HL-60 (cell line): Measurements from ENCODE around the gene RHOU.

ENCODE experiments used
- DNase-seq, 2 experiments: peaks; one replicate each; pipeline ENCODE4 v3.0.0-alpha.2; 2010 to 2020; ENCODE audit warnings: low read depth in 1 of 2, low spot score in 1 of 2
- H3K27ac ChIP-seq: fragments of 250-450 bp; sonication (Bioruptor Pico); replicated peaks from 2 replicates; pipeline ENCODE4 v1.5.1; 2020; ENCODE audit warnings: mild to moderate bottlenecking, moderate library complexity
- H3K27me3 ChIP-seq: fragments of 250-450 bp; sonication (Bioruptor Pico); 2 replicates; pipeline ENCODE4 v1.5.1; 2021; ENCODE audit warnings: mild to moderate bottlenecking, moderate library complexity; ENCODE audit not compliant: insufficient read depth, poor library complexity, severe bottlenecking
- H3K4me3 ChIP-seq: replicated peaks from 2 replicates; pipeline ENCODE4 v1.5.1; 2011; ENCODE audit warnings: mild to moderate bottlenecking, control low read depth, low read length; ENCODE audit not compliant: insufficient read depth
- GABPA ChIP-seq: IDR thresholded peaks from 2 replicates; pipeline ENCODE4 v1.6.1; 2012; ENCODE audit warnings: low read depth
- POLR2AphosphoS5 ChIP-seq: IDR thresholded peaks from 2 replicates; pipeline ENCODE4 v1.6.1; 2012; ENCODE audit warnings: low read depth
- SPI1 ChIP-seq: IDR thresholded peaks from 2 replicates; pipeline ENCODE4 v1.6.1; 2012; ENCODE audit warnings: low read depth, mild to moderate bottlenecking, borderline replicate concordance
- long read RNA-seq: library from polyadenylated mRNA; unstranded; transcript quantifications from one replicate; pipeline ENCODE4 v2.0.0, GENCODE V29; 2020
- TF ChIP-seq, protein P1 (sequence below): IDR thresholded peaks from 2 replicates; pipeline ENCODE4 v1.6.1; 2012; ENCODE audit warnings: low read depth; ENCODE audit not compliant: insufficient replicate concordance
- TF ChIP-seq, protein P2 (sequence below): IDR thresholded peaks from one replicate; pipeline ENCODE4 v1.5.1; 2011; ENCODE audit warnings: low read length, control low read depth, inconsistent platforms; ENCODE audit not compliant: insufficient read depth

The RHOU gene
- long read RNA-seq, partial matches to known transcripts, result 0 of 10 reads
- long read RNA-seq, other reads (novel, unspliced or antisense), result 10 of 10 reads

DNA sequence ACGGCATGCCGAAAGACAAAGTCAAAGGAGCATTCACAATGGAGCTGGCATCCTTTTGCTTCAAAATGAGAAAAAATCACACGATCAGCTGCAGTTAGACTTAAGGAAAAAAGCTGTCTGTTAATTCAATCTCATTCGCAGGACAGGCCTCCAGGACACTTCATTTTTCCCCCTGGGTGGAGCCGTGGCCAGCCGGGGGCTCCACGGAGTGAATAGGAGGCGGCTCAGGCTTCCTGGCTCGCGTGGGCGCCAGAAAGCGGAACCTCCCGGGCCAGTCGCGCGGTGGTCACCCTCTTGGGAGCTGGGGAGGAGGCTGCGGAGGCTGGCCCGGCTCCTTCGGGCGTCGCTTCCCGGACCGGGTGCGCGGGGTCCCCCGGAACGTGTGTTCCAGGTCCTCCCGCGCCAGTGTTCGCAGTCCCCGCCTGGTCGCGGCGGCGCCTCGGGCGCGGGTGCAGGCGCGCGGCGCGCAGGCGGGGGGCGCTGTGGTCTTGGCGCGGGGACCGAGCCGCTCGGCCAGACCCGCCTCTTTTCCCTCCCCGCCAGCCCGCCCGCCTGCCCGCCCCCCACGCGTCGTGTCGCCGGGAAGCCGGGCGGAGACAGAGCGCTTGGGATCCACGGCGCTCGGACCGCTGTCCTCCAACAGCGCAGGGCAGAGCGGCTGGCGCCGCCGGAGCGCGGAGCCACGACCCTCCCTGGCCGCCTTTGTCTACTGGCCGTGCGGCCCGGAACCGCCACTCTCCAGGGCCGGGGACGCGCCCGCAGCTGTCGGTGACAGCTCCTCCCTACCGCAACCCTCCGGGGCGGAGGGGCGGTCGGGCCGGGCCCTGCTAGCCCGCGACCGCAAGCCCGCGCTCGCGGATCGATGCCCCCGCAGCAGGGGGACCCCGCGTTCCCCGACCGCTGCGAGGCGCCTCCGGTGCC, at the start of gene RHOU:
Gene RHOU (plus strand): TSS at position 599 of the 921 bp plus-strand sequence. CDS start 264 bp downstream, at position 863.
- Histone ChIP-seq H3K27me3 (no peaks in the 10 kb centered on the region), H3K27ac (peak within 1 kb of the TSS; percentile 76), H3K4me3 (peak within 1 kb of the TSS; percentile 83)
- peak; percentile 67 to 68 for DNase-seq
- TF ChIP-seq, protein P1, sequence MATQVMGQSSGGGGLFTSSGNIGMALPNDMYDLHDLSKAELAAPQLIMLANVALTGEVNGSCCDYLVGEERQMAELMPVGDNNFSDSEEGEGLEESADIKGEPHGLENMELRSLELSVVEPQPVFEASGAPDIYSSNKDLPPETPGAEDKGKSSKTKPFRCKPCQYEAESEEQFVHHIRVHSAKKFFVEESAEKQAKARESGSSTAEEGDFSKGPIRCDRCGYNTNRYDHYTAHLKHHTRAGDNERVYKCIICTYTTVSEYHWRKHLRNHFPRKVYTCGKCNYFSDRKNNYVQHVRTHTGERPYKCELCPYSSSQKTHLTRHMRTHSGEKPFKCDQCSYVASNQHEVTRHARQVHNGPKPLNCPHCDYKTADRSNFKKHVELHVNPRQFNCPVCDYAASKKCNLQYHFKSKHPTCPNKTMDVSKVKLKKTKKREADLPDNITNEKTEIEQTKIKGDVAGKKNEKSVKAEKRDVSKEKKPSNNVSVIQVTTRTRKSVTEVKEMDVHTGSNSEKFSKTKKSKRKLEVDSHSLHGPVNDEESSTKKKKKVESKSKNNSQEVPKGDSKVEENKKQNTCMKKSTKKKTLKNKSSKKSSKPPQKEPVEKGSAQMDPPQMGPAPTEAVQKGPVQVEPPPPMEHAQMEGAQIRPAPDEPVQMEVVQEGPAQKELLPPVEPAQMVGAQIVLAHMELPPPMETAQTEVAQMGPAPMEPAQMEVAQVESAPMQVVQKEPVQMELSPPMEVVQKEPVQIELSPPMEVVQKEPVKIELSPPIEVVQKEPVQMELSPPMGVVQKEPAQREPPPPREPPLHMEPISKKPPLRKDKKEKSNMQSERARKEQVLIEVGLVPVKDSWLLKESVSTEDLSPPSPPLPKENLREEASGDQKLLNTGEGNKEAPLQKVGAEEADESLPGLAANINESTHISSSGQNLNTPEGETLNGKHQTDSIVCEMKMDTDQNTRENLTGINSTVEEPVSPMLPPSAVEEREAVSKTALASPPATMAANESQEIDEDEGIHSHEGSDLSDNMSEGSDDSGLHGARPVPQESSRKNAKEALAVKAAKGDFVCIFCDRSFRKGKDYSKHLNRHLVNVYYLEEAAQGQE, result no peak
- peak; percentile 31; the same call in 1 of the 2 replicates for TF ChIP-seq SPI1
- peak; percentile 17; the same call in 1 of the 2 replicates for TF ChIP-seq POLR2AphosphoS5

DNA sequence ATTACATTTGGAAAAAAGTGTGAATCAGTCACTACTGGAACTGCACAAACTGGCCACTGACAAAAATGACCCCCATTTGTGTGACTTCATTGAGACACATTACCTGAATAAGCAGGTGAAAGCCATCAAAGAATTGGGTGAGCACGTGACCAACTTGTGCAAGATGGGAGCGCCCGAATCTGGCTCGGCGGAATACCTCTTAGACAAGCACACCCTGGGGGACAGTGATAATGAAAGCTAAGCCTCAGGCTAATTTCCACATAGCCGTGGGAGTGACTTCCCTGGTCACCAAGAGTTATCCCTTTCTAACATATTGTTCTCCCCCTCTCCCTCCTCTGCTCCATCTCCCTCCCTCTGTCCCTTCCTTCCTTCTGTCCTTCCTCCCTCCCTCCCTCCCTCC, 47.7 kb upstream of the RHOU start:
- H3K27me3 ChIP-seq, result no peaks in the 10 kb centered on the region
- no peak for DNase-seq
- H3K27ac ChIP-seq, result no peak overlapping the region
- H3K4me3 ChIP-seq, result no peak overlapping the region
- TF ChIP-seq, protein P1, result no peak
- TF ChIP-seq, protein P2, sequence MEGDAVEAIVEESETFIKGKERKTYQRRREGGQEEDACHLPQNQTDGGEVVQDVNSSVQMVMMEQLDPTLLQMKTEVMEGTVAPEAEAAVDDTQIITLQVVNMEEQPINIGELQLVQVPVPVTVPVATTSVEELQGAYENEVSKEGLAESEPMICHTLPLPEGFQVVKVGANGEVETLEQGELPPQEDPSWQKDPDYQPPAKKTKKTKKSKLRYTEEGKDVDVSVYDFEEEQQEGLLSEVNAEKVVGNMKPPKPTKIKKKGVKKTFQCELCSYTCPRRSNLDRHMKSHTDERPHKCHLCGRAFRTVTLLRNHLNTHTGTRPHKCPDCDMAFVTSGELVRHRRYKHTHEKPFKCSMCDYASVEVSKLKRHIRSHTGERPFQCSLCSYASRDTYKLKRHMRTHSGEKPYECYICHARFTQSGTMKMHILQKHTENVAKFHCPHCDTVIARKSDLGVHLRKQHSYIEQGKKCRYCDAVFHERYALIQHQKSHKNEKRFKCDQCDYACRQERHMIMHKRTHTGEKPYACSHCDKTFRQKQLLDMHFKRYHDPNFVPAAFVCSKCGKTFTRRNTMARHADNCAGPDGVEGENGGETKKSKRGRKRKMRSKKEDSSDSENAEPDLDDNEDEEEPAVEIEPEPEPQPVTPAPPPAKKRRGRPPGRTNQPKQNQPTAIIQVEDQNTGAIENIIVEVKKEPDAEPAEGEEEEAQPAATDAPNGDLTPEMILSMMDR, result no peak
- TF ChIP-seq GABPA (no peak), SPI1 (no peak), POLR2AphosphoS5 (no peak)

DNA sequence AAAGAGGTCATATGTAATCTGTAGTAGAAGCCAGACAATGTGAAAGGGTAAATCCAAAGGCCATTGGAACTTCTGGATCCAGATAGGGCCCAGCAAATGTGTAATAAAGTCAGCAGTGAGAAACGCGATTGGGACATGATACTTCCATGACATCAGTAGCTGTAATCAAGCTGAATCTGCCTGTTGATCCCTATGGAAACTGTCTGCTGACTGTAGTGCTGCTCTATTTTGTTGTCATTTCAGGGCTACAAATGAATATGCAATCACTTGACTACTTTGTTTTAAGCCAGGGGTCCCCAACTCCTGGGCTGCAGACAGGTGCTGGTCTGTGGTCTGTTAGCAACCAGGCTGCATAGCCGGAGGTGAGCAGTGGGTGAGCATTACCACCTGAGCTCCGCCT, 46.0 kb upstream of the RHOU start:
- Histone ChIP-seq H3K4me3 (no peak overlapping the region), H3K27ac (no peak overlapping the region), H3K27me3 (no peaks in the 10 kb centered on the region)
- TF ChIP-seq, protein P2, result no peak
- no peak for TF ChIP-seq POLR2AphosphoS5
- no peak for DNase-seq

DNA sequence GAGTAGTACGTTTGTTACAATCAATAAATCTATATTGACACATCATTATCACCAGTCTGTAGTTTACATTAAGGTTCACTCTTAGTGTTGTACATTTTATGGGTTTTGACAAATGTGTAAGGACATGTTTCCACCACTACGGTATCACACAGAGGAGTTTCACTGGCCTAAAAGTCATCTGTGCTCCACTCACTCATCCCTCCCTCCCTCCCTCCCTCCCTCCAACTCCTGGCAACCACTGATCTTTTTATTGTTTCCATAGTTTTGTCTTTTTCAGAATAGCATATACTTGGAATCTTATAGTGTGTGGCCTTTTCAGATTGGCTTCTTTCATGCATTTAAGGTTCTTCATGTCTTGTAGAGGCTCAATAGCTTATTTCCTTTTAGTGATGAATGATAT, 44.1 kb upstream of the RHOU start:
- H3K27ac ChIP-seq, result no peak overlapping the region
- no peaks in the 10 kb centered on the region for H3K27me3 ChIP-seq
- TF ChIP-seq POLR2AphosphoS5 (no peak), GABPA (no peak), SPI1 (no peak)
- TF ChIP-seq, protein P2, result no peak
- TF ChIP-seq, protein P1, result no peak
- DNase-seq, result no peak
- H3K4me3 ChIP-seq, result no peak overlapping the region
